SK-N-SH treated with all-trans-retinoic acid at 6 μM for 48 hours (cell line): ENCODE results near the gene HCFC1R1.

Experiments
- ATAC-seq: fragments of 200-7000 bp; cut with Tn5 transposase; 3 replicates; pipeline ENCODE4 v1.9.1; 2020; ENCODE audit warnings: mild to moderate bottlenecking, moderate library complexity
- ARNTL ChIP-seq: fragments of 450-650 bp; formaldehyde crosslinking; IDR thresholded peaks from 2 replicates; pipeline ENCODE4 v1.5.0; 2020; ENCODE audit warnings: low read depth, mild to moderate bottlenecking, moderate library complexity, borderline replicate concordance
- CSDC2 ChIP-seq: fragments of 250-450 bp; sonication (Bioruptor Pico); IDR thresholded peaks from 2 replicates; pipeline ENCODE4 v1.5.0; 2020; ENCODE audit warnings: mild to moderate bottlenecking, moderate library complexity
- GLIS3 ChIP-seq: fragments of 250-450 bp; sonication (Bioruptor Pico); IDR thresholded peaks from 2 replicates; pipeline ENCODE4 v1.5.0; 2020; ENCODE audit warnings: mild to moderate bottlenecking, moderate library complexity
- OSR1 ChIP-seq: fragments of 250-450 bp; sonication (Bioruptor Pico); IDR thresholded peaks from 2 replicates; pipeline ENCODE4 v1.8.0; 2022; ENCODE audit warnings: moderate library complexity, mild to moderate bottlenecking, inconsistent platforms
- PPARA ChIP-seq: fragments of 250-450 bp; sonication (Bioruptor Pico); IDR thresholded peaks from 2 replicates; pipeline ENCODE4 v1.5.0; 2020; ENCODE audit warnings: mild to moderate bottlenecking, borderline replicate concordance
- RARB ChIP-seq: fragments of 250-450 bp; sonication (Bioruptor Pico); IDR thresholded peaks from 2 replicates; pipeline ENCODE4 v1.8.0; 2021; ENCODE audit warnings: mild to moderate bottlenecking, moderate library complexity
- SNAI2 ChIP-seq: fragments of 250-450 bp; sonication (Bioruptor Pico); IDR thresholded peaks from 2 replicates; pipeline ENCODE4 v1.5.0; 2020; ENCODE audit warnings: mild to moderate bottlenecking, moderate library complexity
- ZNF565 ChIP-seq: fragments of 450-650 bp; formaldehyde crosslinking; conservative IDR thresholded peaks from 2 replicates; pipeline ENCODE4 v1.5.0; 2020; ENCODE audit warnings: low read depth, mild to moderate bottlenecking, moderate library complexity
- ZNF70 ChIP-seq: fragments of 450-650 bp; formaldehyde crosslinking; IDR thresholded peaks from 2 replicates; pipeline ENCODE4 v1.5.0; 2020; ENCODE audit warnings: mild to moderate bottlenecking, moderate library complexity
- TF ChIP-seq, protein P1 (sequence below): fragments of 250-450 bp; sonication (Bioruptor Pico); IDR thresholded peaks from 2 replicates; pipeline ENCODE4 v1.5.1; 2020; ENCODE audit warnings: low read depth, mild to moderate bottlenecking, moderate library complexity
- TF ChIP-seq, protein P2 (sequence below): fragments of 250-450 bp; sonication (Bioruptor Pico); IDR thresholded peaks from 2 replicates; pipeline ENCODE4 v1.8.0; 2021; ENCODE audit warnings: low read depth, mild to moderate bottlenecking, moderate library complexity, borderline replicate concordance
- TF ChIP-seq, protein P3 (sequence below): fragments of 250-450 bp; sonication (Bioruptor Pico); IDR thresholded peaks from 2 replicates; pipeline ENCODE4 v1.5.1; 2021; ENCODE audit warnings: mild to moderate bottlenecking, moderate library complexity
- TF ChIP-seq, protein P4 (sequence below): fragments of 250-450 bp; sonication (Bioruptor Pico); IDR thresholded peaks from 2 replicates; pipeline ENCODE4 v1.5.0; 2020; ENCODE audit warnings: mild to moderate bottlenecking, moderate library complexity

Gene HCFC1R1

DNA sequence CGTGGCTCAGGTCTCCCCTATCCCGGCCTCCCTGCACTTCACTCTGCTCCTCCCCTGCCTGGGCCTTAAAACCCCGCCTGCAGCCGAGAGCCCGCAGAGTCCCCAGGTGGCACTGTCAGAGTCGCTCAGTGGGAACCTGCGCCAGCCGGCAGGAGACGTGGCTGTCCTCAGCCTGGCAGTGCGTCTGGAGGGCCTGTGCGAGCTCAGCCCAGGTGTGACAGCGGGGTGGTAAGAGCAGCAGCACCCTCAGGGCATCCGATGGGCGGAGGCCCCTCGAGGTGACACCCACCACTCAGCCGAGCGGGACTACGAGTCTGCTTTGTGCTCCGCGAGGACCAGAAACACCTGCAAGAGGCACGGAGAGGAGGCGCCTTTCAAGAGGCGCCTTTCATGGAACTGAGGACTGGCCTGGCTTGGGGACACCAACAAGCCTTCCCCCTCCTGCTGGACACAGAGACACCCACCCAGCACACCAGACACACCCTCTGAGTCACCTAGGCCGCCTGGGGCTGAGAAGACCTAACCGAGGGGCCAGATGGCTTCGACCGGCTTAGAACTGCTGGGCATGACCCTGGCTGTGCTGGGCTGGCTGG lies 10.8 kb downstream of the HCFC1R1 start, which contains the start of gene CLDN9:
Gene CLDN9 (plus strand): TSS at position 96 of the 593 bp plus-strand sequence. CDS start 440 bp downstream, at position 536.
- peak; percentile 8; the same call in 1 of the 3 replicates for ATAC-seq
- TF ChIP-seq, protein P1, sequence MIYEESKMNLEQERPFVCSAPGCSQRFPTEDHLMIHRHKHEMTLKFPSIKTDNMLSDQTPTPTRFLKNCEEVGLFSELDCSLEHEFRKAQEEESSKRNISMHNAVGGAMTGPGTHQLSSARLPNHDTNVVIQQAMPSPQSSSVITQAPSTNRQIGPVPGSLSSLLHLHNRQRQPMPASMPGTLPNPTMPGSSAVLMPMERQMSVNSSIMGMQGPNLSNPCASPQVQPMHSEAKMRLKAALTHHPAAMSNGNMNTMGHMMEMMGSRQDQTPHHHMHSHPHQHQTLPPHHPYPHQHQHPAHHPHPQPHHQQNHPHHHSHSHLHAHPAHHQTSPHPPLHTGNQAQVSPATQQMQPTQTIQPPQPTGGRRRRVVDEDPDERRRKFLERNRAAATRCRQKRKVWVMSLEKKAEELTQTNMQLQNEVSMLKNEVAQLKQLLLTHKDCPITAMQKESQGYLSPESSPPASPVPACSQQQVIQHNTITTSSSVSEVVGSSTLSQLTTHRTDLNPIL (CRISPR knock-in tag), result no peak
- TF ChIP-seq, protein P2, sequence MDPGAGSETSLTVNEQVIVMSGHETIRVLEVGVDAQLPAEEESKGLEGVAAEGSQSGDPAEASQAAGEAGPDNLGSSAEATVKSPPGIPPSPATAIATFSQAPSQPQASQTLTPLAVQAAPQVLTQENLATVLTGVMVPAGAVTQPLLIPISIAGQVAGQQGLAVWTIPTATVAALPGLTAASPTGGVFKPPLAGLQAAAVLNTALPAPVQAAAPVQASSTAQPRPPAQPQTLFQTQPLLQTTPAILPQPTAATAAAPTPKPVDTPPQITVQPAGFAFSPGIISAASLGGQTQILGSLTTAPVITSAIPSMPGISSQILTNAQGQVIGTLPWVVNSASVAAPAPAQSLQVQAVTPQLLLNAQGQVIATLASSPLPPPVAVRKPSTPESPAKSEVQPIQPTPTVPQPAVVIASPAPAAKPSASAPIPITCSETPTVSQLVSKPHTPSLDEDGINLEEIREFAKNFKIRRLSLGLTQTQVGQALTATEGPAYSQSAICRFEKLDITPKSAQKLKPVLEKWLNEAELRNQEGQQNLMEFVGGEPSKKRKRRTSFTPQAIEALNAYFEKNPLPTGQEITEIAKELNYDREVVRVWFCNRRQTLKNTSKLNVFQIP (CRISPR knock-in tag), result no peak
- TF ChIP-seq OSR1 (CRISPR knock-in tag) (no peak), ZNF565 (CRISPR knock-in tag) (no peak), RARB (no peak)
- TF ChIP-seq, protein P3, sequence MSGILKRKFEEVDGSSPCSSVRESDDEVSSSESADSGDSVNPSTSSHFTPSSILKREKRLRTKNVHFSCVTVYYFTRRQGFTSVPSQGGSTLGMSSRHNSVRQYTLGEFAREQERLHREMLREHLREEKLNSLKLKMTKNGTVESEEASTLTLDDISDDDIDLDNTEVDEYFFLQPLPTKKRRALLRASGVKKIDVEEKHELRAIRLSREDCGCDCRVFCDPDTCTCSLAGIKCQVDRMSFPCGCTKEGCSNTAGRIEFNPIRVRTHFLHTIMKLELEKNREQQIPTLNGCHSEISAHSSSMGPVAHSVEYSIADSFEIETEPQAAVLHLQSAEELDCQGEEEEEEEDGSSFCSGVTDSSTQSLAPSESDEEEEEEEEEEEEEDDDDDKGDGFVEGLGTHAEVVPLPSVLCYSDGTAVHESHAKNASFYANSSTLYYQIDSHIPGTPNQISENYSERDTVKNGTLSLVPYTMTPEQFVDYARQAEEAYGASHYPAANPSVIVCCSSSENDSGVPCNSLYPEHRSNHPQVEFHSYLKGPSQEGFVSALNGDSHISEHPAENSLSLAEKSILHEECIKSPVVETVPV (CRISPR knock-in tag), result no peak
- TF ChIP-seq, protein P4, sequence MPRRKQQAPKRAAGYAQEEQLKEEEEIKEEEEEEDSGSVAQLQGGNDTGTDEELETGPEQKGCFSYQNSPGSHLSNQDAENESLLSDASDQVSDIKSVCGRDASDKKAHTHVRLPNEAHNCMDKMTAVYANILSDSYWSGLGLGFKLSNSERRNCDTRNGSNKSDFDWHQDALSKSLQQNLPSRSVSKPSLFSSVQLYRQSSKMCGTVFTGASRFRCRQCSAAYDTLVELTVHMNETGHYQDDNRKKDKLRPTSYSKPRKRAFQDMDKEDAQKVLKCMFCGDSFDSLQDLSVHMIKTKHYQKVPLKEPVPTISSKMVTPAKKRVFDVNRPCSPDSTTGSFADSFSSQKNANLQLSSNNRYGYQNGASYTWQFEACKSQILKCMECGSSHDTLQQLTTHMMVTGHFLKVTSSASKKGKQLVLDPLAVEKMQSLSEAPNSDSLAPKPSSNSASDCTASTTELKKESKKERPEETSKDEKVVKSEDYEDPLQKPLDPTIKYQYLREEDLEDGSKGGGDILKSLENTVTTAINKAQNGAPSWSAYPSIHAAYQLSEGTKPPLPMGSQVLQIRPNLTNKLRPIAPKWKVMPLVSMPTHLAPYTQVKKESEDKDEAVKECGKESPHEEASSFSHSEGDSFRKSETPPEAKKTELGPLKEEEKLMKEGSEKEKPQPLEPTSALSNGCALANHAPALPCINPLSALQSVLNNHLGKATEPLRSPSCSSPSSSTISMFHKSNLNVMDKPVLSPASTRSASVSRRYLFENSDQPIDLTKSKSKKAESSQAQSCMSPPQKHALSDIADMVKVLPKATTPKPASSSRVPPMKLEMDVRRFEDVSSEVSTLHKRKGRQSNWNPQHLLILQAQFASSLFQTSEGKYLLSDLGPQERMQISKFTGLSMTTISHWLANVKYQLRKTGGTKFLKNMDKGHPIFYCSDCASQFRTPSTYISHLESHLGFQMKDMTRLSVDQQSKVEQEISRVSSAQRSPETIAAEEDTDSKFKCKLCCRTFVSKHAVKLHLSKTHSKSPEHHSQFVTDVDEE (CRISPR knock-in tag), result no peak

DNA sequence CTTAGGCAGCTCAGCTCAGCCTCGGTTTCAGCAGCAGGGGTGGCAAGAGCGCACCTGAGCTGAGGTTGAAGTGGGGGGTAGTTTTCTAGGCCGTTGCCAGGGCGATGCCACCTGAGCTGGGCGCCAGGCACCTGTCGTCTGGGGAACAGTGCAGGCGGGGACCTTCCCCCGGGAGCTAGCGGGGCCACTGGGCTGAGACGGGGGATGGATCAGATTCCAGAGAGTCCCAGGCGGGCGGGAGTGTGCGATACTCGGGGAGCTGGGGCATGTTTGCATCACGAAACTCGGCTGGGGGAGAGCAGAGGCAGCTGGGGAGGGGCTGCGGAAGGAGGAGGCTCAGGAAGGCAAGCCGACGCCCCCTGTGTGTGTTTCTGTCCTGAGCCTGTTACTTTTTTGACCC lies 11.5 kb downstream of the HCFC1R1 start:
- TF ChIP-seq OSR1 (CRISPR knock-in tag) (no peak), ZNF70 (CRISPR knock-in tag) (no peak), ZNF565 (CRISPR knock-in tag) (no peak)
- TF ChIP-seq, protein P3 (CRISPR knock-in tag), result no peak
- TF ChIP-seq, protein P2 (CRISPR knock-in tag), result no peak
- no peak for ATAC-seq

DNA sequence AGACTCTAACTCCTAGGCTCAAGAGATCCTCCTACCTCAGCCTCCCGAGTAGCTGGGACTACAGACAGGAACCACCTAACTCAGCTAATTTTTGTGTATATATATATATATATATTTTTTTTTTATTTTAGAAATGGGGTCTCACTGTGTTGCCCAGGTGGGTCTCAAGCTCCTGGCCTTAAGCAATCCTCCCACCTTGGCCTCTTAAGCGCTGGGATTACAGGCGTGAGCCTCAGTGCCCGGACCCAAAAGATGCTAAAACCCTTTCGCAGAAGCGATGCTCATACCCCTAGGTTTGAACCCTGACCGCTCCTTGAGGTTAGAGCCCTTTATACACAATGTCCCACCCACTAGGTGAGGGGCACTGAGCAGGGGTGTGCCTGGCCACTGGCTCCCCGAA lies 13.2 kb downstream of the HCFC1R1 start:
- ATAC-seq, result no peak
- TF ChIP-seq, protein P2 (CRISPR knock-in tag), result no peak
- TF ChIP-seq CSDC2 (CRISPR knock-in tag), result no peak
- TF ChIP-seq SNAI2 (CRISPR knock-in tag), result no peak
- TF ChIP-seq ZNF565 (CRISPR knock-in tag), result no peak
- no peak for TF ChIP-seq RARB
- TF ChIP-seq GLIS3 (CRISPR knock-in tag), result no peak
- no peak for TF ChIP-seq ARNTL (CRISPR knock-in tag)
- TF ChIP-seq PPARA, result no peak
